Sigmoid colon (tissue), 7 donors: ENCODE results near the gene SHC1. TPM values are rescaled to one million over a fixed set of nuclear protein-coding genes. Genes with fewer than 3 reads are reported as not detected.

Experiments used
- DNase-seq: peaks from one replicate; pipeline ENCODE4 v3.0.0-alpha.2; 2019
- H3K27ac ChIP-seq, 4 donors: fragments of 200-600 bp; sonication (generic); one replicate each; pipeline ENCODE4 v1.5.1; 2016 to 2019; ENCODE audit warnings: mild to moderate bottlenecking in 1 of 4
- H3K27me3 ChIP-seq, 3 donors: fragments of 200-600 bp; sonication (generic); one replicate each; pipeline ENCODE4 v1.5.1; 2019; ENCODE audit warnings: mild to moderate bottlenecking in 1 of 3
- H3K36me3 ChIP-seq, 4 donors: fragments of 200-600 bp; sonication (generic); one replicate each; pipeline ENCODE4 v1.5.1; 2016 to 2019
- H3K4me1 ChIP-seq, 4 donors: fragments of 200-600 bp; sonication (generic); one replicate each; pipeline ENCODE4 v1.5.1; 2017 to 2019
- H3K4me3 ChIP-seq, 4 donors: fragments of 200-600 bp; sonication (generic); one replicate each; pipeline ENCODE4 v1.5.1; 2017 to 2019; ENCODE audit warnings: mild to moderate bottlenecking in 2 of 4, moderate library complexity in 1 of 4
- H3K9me3 ChIP-seq, 4 donors: fragments of 200-600 bp in 3 of 4; sonication (generic) in 3 of 4; one replicate each; pipeline versions ENCODE4 v1.5.1 to v1.6.1; 2013 to 2019
- EP300 ChIP-seq, 4 donors: sonication (generic); formaldehyde crosslinking; IDR thresholded peaks; one replicate each; pipeline ENCODE4 v1.6.1; 2017; ENCODE audit warnings: antibody characterized with exemption in 4 of 4
- POLR2A ChIP-seq, 2 donors: fragments of 450-650 bp; IDR thresholded peaks; one replicate each; pipeline ENCODE4 v1.6.1; 2016; ENCODE audit warnings: antibody characterized with exemption in 2 of 2, mild to moderate bottlenecking in 2 of 2, moderate library complexity in 2 of 2
- POLR2AphosphoS5 ChIP-seq, 4 donors: sonication (generic); formaldehyde crosslinking; IDR thresholded peaks; one replicate each; pipeline ENCODE4 v1.6.1; 2017; ENCODE audit warnings: antibody characterized with exemption in 4 of 4
- WGBS, 2 donors: extraction: QIAGEN DNeasy Blood & Tissue Kit; methylation state at CpG; one replicate each; pipeline ENCODE4 v1.1.7; 2013; 5-methylcytosine and 5-hydroxymethylcytosine counted together
- intact Hi-C: fragments of 100-400 bp; cut with DNase I; formaldehyde crosslinking; loops from one replicate; pipeline ENCODE4 v1.15.1; 2023
- polyA plus RNA-seq, 3 donors: library from polyadenylated mRNA; stranded (reverse); fragments of 200-250 nt; gene quantifications; one replicate each; pipeline ENCODE4 v1.2.3, GENCODE V29; 2013
- total RNA-seq, 4 donors: library from RNA; depleted of rRNA; stranded (reverse); fragments of >200 nt; gene quantifications; one replicate each; pipeline ENCODE4 v1.1.0, GENCODE V29; 2016
- TF ChIP-seq, protein P1 (sequence below), 4 experiments: fragments of 450-650 bp in 3 of 4; fragments of 200-600 bp in 1 of 4; IDR thresholded peaks; one replicate each; pipeline ENCODE4 v1.5.1; 2016 to 2019; ENCODE audit warnings: antibody characterized with exemption in 4 of 4, mild to moderate bottlenecking in 3 of 4, moderate library complexity in 2 of 4
- donor health status: healthy with polysubstance abuse.
- donor health status: Bipolar disorder and iron deficiency.
- donor health status: healthy.

The SHC1 gene, protein sequence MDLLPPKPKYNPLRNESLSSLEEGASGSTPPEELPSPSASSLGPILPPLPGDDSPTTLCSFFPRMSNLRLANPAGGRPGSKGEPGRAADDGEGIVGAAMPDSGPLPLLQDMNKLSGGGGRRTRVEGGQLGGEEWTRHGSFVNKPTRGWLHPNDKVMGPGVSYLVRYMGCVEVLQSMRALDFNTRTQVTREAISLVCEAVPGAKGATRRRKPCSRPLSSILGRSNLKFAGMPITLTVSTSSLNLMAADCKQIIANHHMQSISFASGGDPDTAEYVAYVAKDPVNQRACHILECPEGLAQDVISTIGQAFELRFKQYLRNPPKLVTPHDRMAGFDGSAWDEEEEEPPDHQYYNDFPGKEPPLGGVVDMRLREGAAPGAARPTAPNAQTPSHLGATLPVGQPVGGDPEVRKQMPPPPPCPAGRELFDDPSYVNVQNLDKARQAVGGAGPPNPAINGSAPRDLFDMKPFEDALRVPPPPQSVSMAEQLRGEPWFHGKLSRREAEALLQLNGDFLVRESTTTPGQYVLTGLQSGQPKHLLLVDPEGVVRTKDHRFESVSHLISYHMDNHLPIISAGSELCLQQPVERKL
- total RNA-seq: 10 to 100 TPM; 49.2 to 80.4 (median 57.0) TPM
- 10 to 100 TPM; 58.5 to 75.2 (median 63.1) TPM for polyA plus RNA-seq

DNA sequence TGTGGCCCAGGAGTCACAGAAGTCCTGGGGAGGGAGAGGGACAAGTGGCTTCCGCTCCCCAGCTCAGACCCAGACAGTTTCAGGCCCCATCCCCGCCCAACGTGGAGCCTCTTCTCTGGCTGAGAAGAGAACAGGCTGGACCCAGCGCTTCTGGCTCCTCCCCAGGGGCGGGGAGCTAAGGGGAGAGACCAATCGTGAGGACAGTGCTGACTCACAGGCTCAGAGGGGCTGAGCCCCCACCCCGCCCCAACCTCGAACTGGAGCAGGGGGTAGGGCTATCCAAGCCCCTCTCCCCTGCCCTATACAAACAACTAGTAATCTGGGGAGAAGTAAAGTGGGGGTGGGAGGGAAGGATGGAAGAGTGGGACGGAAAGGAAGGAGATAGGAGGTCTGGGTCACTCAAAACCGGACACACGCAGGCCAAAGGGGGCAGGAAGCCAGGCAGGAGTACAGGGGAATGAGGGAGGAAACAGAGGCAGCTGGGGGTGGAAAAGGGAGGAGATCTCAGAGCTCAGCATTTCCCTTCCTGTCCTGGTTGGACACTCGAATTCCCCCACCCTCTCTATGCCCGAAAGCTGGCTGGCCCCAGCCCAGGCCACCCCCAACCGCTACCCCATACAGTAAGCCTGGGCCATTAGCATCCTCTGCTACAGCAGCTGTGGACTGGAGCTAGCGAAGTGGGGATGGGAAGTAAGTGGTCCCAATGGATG lies at the start of gene SHC1:
Gene SHC1, minus strand, starts transcription at position 117 of the 710 bp plus-strand sequence. CDS start 221 bp downstream, outside the sequence.
- WGBS, 2 donors: 38 to 48% methylated on average over 15 of the region's 15 CpGs
- Histone ChIP-seq H3K27me3 (no peaks in the 10 kb centered on the region), H3K9me3 (no peaks in the 10 kb centered on the region), H3K4me3 (peak within 1 kb of the TSS; percentile 36 to 50 (median 45)), H3K4me1 (peaks cover 0 to 56% (median 53%) of the 10 kb centered on the region in 4 donors), H3K27ac (peak within 1 kb of the TSS; percentile 95 to 98 (median 96)), H3K36me3 (peaks cover 13 to 28% (median 20%) of the 10 kb centered on the region in 4 donors)
- TF ChIP-seq POLR2AphosphoS5 (IDR thresholded peaks at IDR 0.05) (peak; percentile 95 to 99 (median 96)), EP300 (IDR thresholded peaks at IDR 0.05) (peak in 1 of 4 donors; percentile 2), POLR2A (IDR thresholded peaks at IDR 0.05) (peak; percentile 82 to 88)
- TF ChIP-seq, protein P1, sequence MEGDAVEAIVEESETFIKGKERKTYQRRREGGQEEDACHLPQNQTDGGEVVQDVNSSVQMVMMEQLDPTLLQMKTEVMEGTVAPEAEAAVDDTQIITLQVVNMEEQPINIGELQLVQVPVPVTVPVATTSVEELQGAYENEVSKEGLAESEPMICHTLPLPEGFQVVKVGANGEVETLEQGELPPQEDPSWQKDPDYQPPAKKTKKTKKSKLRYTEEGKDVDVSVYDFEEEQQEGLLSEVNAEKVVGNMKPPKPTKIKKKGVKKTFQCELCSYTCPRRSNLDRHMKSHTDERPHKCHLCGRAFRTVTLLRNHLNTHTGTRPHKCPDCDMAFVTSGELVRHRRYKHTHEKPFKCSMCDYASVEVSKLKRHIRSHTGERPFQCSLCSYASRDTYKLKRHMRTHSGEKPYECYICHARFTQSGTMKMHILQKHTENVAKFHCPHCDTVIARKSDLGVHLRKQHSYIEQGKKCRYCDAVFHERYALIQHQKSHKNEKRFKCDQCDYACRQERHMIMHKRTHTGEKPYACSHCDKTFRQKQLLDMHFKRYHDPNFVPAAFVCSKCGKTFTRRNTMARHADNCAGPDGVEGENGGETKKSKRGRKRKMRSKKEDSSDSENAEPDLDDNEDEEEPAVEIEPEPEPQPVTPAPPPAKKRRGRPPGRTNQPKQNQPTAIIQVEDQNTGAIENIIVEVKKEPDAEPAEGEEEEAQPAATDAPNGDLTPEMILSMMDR (IDR thresholded peaks at IDR 0.05): no peak
- intact Hi-C loops: loop anchor here (5.0 kb wide), 1 partner anchor 92 kb away; the partner anchor contains the start of gene EFNA4
- DNase-seq: peak; percentile 99

DNA sequence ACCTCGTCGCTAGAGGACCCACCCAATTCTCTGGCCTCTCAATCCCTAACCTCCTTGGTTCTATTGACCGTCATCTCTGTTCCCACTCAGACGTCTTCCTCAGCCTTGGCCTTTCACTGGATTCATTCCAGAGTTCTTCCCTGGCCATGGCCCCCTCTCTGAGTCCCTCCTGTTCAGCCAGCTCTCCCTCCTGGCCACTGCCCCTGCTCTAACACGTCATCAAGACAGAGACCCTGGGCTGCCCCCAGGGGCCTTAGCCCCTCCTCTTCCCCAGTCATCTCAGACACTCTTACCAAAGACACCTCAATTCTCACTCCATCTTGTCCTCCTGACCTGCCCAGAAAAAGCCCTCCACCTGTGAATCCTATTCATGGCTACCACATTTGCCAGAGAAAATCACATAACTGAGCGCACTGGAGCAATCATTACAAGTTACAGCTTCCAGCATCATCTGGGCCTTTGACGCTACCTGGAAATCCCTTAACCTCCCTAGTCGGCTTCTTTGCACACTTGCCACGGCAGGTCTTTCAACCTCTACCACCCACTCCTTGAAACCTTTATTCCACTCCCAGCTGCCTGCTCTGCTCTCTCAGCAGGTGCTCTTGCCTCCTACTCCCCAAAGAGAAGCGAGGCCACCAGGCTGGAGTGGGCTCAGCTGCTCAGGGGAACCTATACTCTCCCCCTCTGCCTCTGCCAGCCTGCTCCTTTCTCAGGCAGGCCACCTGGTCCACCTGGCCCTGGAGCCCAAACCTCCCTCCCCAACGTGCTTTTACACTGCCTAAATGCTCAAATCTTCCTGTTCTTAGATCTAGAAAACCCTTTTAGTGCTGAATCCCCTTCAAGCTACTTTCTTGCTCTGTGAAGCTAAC lies 49.1 kb upstream of the SHC1 start:
- no peaks in the 10 kb centered on the region for H3K27me3 ChIP-seq
- TF ChIP-seq, protein P1 (IDR thresholded peaks at IDR 0.05): no peak
- no peak for TF ChIP-seq POLR2AphosphoS5 (IDR thresholded peaks at IDR 0.05)
- TF ChIP-seq POLR2A (IDR thresholded peaks at IDR 0.05): no peak
- no peak for TF ChIP-seq EP300 (IDR thresholded peaks at IDR 0.05)
- H3K27ac ChIP-seq: no peak overlapping the region
- intact Hi-C loops: no loop called here
- H3K9me3 ChIP-seq: no peaks in the 10 kb centered on the region
- 73 to 78% methylated on average over 11 of the region's 11 CpGs for WGBS, 2 donors
- DNase-seq: peak; percentile 51
- peaks cover 0 to 24% (median 20%) of the 10 kb centered on the region in 4 donors for H3K4me1 ChIP-seq
- H3K36me3 ChIP-seq: peaks cover 0 to 21% (median 7%) of the 10 kb centered on the region in 4 donors
- H3K4me3 ChIP-seq: no peak overlapping the region

DNA sequence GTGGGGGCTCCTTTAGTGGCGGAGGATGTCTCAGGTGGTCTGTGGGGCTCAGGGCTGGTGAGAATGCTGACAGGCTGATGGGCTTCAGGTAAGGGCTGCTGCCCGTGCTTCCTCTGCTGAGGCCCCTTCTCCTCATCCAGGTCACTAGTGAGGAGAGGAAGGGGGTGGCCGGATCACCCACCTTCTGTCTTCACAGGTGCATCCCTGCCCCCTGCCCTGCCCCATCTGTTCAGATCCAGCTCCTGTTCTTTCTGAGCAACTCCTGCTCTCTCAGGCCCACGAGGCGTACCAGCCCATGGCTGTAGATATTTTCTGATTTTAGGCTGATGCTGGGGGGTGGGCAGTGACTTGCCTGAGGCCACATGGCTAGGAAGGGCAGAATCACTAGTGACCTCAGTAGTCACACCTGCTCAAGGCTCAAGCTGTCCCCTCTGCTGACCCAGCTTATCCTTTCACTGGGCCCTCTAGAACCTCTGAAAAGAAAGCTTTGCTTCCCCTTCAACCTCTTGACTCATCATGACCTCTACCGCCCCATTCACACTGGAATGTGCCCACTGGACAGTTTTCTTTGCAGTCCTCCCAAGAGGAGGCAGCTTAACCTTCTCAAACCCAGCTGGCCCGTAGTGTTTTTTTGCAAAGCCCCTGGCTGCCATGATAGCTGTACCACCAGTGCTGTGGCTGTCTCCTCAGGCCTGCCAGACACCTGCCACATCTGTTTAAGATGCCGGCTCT lies 48.2 kb upstream of the SHC1 start:
- Histone ChIP-seq H3K9me3 (no peaks in the 10 kb centered on the region), H3K4me1 (peaks cover 0 to 24% (median 20%) of the 10 kb centered on the region in 4 donors), H3K36me3 (peaks cover 0 to 28% (median 9%) of the 10 kb centered on the region in 4 donors), H3K4me3 (no peak overlapping the region), H3K27ac (peak overlapping the region in 1 of 4 donors; percentile 88), H3K27me3 (no peaks in the 10 kb centered on the region)
- peak; percentile 63 for DNase-seq
- WGBS, 2 donors: 89 to 90% methylated on average over 8 of the region's 8 CpGs
- TF ChIP-seq POLR2AphosphoS5 (IDR thresholded peaks at IDR 0.05): no peak
- TF ChIP-seq EP300 (IDR thresholded peaks at IDR 0.05): no peak
- no peak for TF ChIP-seq POLR2A (IDR thresholded peaks at IDR 0.05)
- TF ChIP-seq, protein P1 (IDR thresholded peaks at IDR 0.05): no peak
- intact Hi-C loops: no loop called here
